Neuronal stem cell (in vitro differentiated cells): ENCODE results near the gene RASA3.
A peak's percentile ranks its signal among the peaks of the same experiment; 100 is the strongest.

Experiments
- DNase-seq: peaks from one replicate; pipeline ENCODE4 v3.0.0-alpha.2; 2013; ENCODE audit warnings: low spot score
- H2AFZ ChIP-seq: one replicate; pipeline ENCODE4 v1.6.1; 2013; ENCODE audit warnings: mild to moderate bottlenecking, low read length, inconsistent platforms
- H2AK5ac ChIP-seq: 2 replicates; pipeline ENCODE4 v1.6.1; 2013; ENCODE audit warnings: low read depth, mild to moderate bottlenecking, inconsistent platforms, low read length, moderate library complexity, mixed read lengths
- H2BK120ac ChIP-seq: 2 replicates; pipeline ENCODE4 v1.6.1; 2013; ENCODE audit warnings: low read depth, mild to moderate bottlenecking, inconsistent platforms, low read length, moderate library complexity, mixed read lengths
- H2BK12ac ChIP-seq: one replicate; pipeline ENCODE4 v1.6.1; 2013; ENCODE audit warnings: low read length, inconsistent platforms
- H2BK15ac ChIP-seq: 2 replicates; pipeline ENCODE4 v1.6.1; 2013; ENCODE audit warnings: mild to moderate bottlenecking, low read length, inconsistent platforms, mixed read lengths
- H2BK5ac ChIP-seq: one replicate; pipeline ENCODE4 v1.6.1; 2013; ENCODE audit warnings: inconsistent platforms, mild to moderate bottlenecking, low read length, moderate library complexity
- H3K14ac ChIP-seq: one replicate; pipeline ENCODE4 v1.6.1; 2013; ENCODE audit warnings: low read length, inconsistent platforms
- H3K18ac ChIP-seq: 2 replicates; pipeline ENCODE4 v1.6.1; 2013; ENCODE audit warnings: low read length, inconsistent platforms
- H3K23ac ChIP-seq: 2 replicates; pipeline ENCODE4 v1.6.1; 2013; ENCODE audit warnings: low read depth, mild to moderate bottlenecking, mixed read lengths, low read length, inconsistent platforms; ENCODE audit not compliant: poor library complexity
- H3K27ac ChIP-seq: replicated peaks from 3 replicates; pipeline ENCODE4 v1.5.1; 2013; ENCODE audit warnings: low read length, inconsistent platforms
- H3K27me3 ChIP-seq, 3 experiments: 2 replicates each; pipeline ENCODE4 v1.6.1; 2013; ENCODE audit warnings: low read length in 3 of 3, mild to moderate bottlenecking in 2 of 3, inconsistent platforms in 1 of 3, low read depth in 1 of 3, mixed read lengths in 1 of 3, moderate library complexity in 1 of 3; ENCODE audit not compliant: control insufficient read depth in 3 of 3, insufficient read depth in 3 of 3
- H3K36me3 ChIP-seq, 2 donors: replicated peaks in 1 of 2; 2 replicates each; pipeline ENCODE4 v1.6.1; 2013; ENCODE audit warnings: low read length in 2 of 2; ENCODE audit not compliant: control insufficient read depth in 2 of 2, insufficient read depth in 2 of 2
- H3K4ac ChIP-seq: 2 replicates; pipeline ENCODE4 v1.6.1; 2013; ENCODE audit warnings: inconsistent platforms, mild to moderate bottlenecking, low read length, moderate library complexity
- H3K4me1 ChIP-seq, 2 donors: 1 replicate in 1 of 2; 2 replicates in 1 of 2; pipeline ENCODE4 v1.6.1; 2013; ENCODE audit warnings: low read length in 2 of 2, low read depth in 1 of 2; ENCODE audit not compliant: control insufficient read depth in 2 of 2, insufficient read depth in 1 of 2
- H3K4me2 ChIP-seq: one replicate; pipeline ENCODE4 v1.6.1; 2013; ENCODE audit warnings: mild to moderate bottlenecking, low read length, inconsistent platforms; ENCODE audit not compliant: insufficient read depth, poor library complexity, severe bottlenecking
- H3K4me3 ChIP-seq, 2 donors: 2 replicates each; pipeline ENCODE4 v1.5.1; 2013; ENCODE audit warnings: low read length in 2 of 2, mild to moderate bottlenecking in 2 of 2, inconsistent platforms in 1 of 2, moderate library complexity in 1 of 2
- H3K79me1 ChIP-seq: one replicate; pipeline ENCODE4 v1.6.1; 2013; ENCODE audit warnings: low read depth, mild to moderate bottlenecking, inconsistent platforms, low read length, moderate library complexity
- H3K9ac ChIP-seq: one replicate; pipeline ENCODE4 v1.6.1; 2013; ENCODE audit warnings: mild to moderate bottlenecking, low read depth, low read length, inconsistent platforms; ENCODE audit not compliant: poor library complexity
- H3K9me3 ChIP-seq, 2 donors: replicated peaks in 1 of 2; 2 replicates each; pipeline versions ENCODE3 to v1.6.1; 2013; ENCODE audit warnings: low read length in 2 of 2, mild to moderate bottlenecking in 2 of 2, inconsistent platforms in 1 of 2, low read depth in 1 of 2, mixed read lengths in 1 of 2, moderate library complexity in 1 of 2; ENCODE audit not compliant: control insufficient read depth in 2 of 2, insufficient read depth in 1 of 2
- H4K8ac ChIP-seq: one replicate; pipeline ENCODE4 v1.6.1; 2013; ENCODE audit warnings: low read depth, mild to moderate bottlenecking, inconsistent platforms, low read length, moderate library complexity
- H4K91ac ChIP-seq: one replicate; pipeline ENCODE4 v1.6.1; 2013; ENCODE audit warnings: low read length, low read depth, mild to moderate bottlenecking, inconsistent platforms; ENCODE audit not compliant: poor library complexity
- WGBS, 2 donors: extraction: QIAGEN DNeasy Blood & Tissue Kit; methylation state at CpG; one replicate each; pipeline ENCODE4 v1.1.7; 2013; ENCODE audit warnings: missing lambda C conversion rate in 2 of 2, mixed read lengths in 1 of 2; ENCODE audit not compliant: insufficient read length in 2 of 2, insufficient replicate concordance in 1 of 2; ENCODE audit errors: extremely low coverage in 2 of 2; 5-methylcytosine and 5-hydroxymethylcytosine counted together

The RASA3 gene

GRCh38 chr13:113958373-113958772 lies 174.1 kb downstream of the RASA3 start:
- no peak overlapping the region for H3K4me2 ChIP-seq
- H4K91ac ChIP-seq: no peak overlapping the region
- H2BK5ac ChIP-seq: no peak overlapping the region
- H2BK12ac ChIP-seq: no peak overlapping the region
- H3K36me3 ChIP-seq: no peaks in the 10 kb centered on the region
- H2BK120ac ChIP-seq: no peak overlapping the region
- H3K4ac ChIP-seq: no peak overlapping the region
- H2AK5ac ChIP-seq: no peak overlapping the region
- peaks cover 20 to 29% of the 10 kb centered on the region in 2 donors for H3K9me3 ChIP-seq
- H3K23ac ChIP-seq: no peak overlapping the region
- no peak overlapping the region for H3K9ac ChIP-seq
- no peak overlapping the region for H3K27ac ChIP-seq
- no peaks in the 10 kb centered on the region for H3K27me3 ChIP-seq
- no peak overlapping the region for H3K14ac ChIP-seq
- no peak overlapping the region for H3K18ac ChIP-seq
- DNase-seq: no peak
- H3K79me1 ChIP-seq: no peaks in the 10 kb centered on the region
- H3K4me1 ChIP-seq: no peaks in the 10 kb centered on the region
- no peak overlapping the region for H2BK15ac ChIP-seq
- no peak overlapping the region for H4K8ac ChIP-seq
- H2AFZ ChIP-seq: no peak overlapping the region
- no CpG with 5 or more reads among the region's 22 CpGs for WGBS, 2 donors
- no peak overlapping the region for H3K4me3 ChIP-seq

- H3K4ac ChIP-seq: no peak overlapping the region
- no peak overlapping the region for H2BK120ac ChIP-seq
- peak overlapping the region; percentile 71 for H3K18ac ChIP-seq
- WGBS, 2 donors: no CpG with 5 or more reads among the region's 14 CpGs
- peaks cover 13 to 26% of the 10 kb centered on the region in 2 donors for H3K9me3 ChIP-seq
- H3K27ac ChIP-seq: no peak overlapping the region
- H2BK5ac ChIP-seq: no peak overlapping the region
- H3K4me2 ChIP-seq: no peak overlapping the region
- H2BK12ac ChIP-seq: no peak overlapping the region
- H3K14ac ChIP-seq: peak overlapping the region; percentile 56
- H2BK15ac ChIP-seq: no peak overlapping the region
- no peaks in the 10 kb centered on the region for H3K4me1 ChIP-seq
- H3K23ac ChIP-seq: no peak overlapping the region
- no peak overlapping the region for H4K8ac ChIP-seq
- no peak for DNase-seq
- H2AFZ ChIP-seq: no peak overlapping the region
- H4K91ac ChIP-seq: no peak overlapping the region
- no peaks in the 10 kb centered on the region for H3K27me3 ChIP-seq
- H3K36me3 ChIP-seq: no peaks in the 10 kb centered on the region
- no peak overlapping the region for H2AK5ac ChIP-seq
- H3K4me3 ChIP-seq: no peak overlapping the region
- no peaks in the 10 kb centered on the region for H3K79me1 ChIP-seq
- no peak overlapping the region for H3K9ac ChIP-seq
Measured at GRCh38 chr13:113956571-113956970, 175.9 kb downstream of the RASA3 start.

GRCh38 chr13:113955691-113956090 lies 176.7 kb downstream of the RASA3 start:
- Histone ChIP-seq H3K36me3 (no peaks in the 10 kb centered on the region), H3K79me1 (no peaks in the 10 kb centered on the region), H2BK15ac (no peak overlapping the region), H3K18ac (no peak overlapping the region), H2AFZ (no peak overlapping the region), H3K4me2 (no peak overlapping the region), H2AK5ac (no peak overlapping the region), H2BK5ac (no peak overlapping the region), H2BK12ac (no peak overlapping the region), H4K8ac (no peak overlapping the region), H3K23ac (no peak overlapping the region), H3K27me3 (no peaks in the 10 kb centered on the region), H3K9me3 (peaks cover 13 to 24% of the 10 kb centered on the region in 2 donors), H2BK120ac (no peak overlapping the region), H3K27ac (no peak overlapping the region), H3K4me3 (no peak overlapping the region), H3K4ac (no peak overlapping the region), H4K91ac (no peak overlapping the region), H3K14ac (peak overlapping the region; percentile 71), H3K4me1 (no peaks in the 10 kb centered on the region), H3K9ac (no peak overlapping the region)
- DNase-seq: no peak
- whole genome bisulfite sequencing, 2 donors: no CpG with 5 or more reads among the region's 27 CpGs

GRCh38 chr13:113955235-113955634 lies 177.2 kb downstream of the RASA3 start:
- H3K79me1 ChIP-seq: no peaks in the 10 kb centered on the region
- no peak overlapping the region for H3K4ac ChIP-seq
- no peak overlapping the region for H2BK15ac ChIP-seq
- H3K36me3 ChIP-seq: no peaks in the 10 kb centered on the region
- no peak overlapping the region for H4K91ac ChIP-seq
- peak overlapping the region; percentile 28 for H3K18ac ChIP-seq
- H2AFZ ChIP-seq: no peak overlapping the region
- H3K9ac ChIP-seq: no peak overlapping the region
- no peak overlapping the region for H2BK5ac ChIP-seq
- no peak overlapping the region for H2AK5ac ChIP-seq
- peaks cover 10 to 20% of the 10 kb centered on the region in 2 donors for H3K9me3 ChIP-seq
- H3K4me2 ChIP-seq: no peak overlapping the region
- H4K8ac ChIP-seq: no peak overlapping the region
- H3K4me3 ChIP-seq: no peak overlapping the region
- no peak overlapping the region for H3K27ac ChIP-seq
- no CpG with 5 or more reads among the region's 29 CpGs for WGBS, 2 donors
- no peaks in the 10 kb centered on the region for H3K27me3 ChIP-seq
- H3K14ac ChIP-seq: peak overlapping the region; percentile 71
- H3K23ac ChIP-seq: no peak overlapping the region
- no peaks in the 10 kb centered on the region for H3K4me1 ChIP-seq
- DNase-seq: no peak
- no peak overlapping the region for H2BK12ac ChIP-seq
- no peak overlapping the region for H2BK120ac ChIP-seq
